ENCODE results near the gene SENP5.

DNA sequence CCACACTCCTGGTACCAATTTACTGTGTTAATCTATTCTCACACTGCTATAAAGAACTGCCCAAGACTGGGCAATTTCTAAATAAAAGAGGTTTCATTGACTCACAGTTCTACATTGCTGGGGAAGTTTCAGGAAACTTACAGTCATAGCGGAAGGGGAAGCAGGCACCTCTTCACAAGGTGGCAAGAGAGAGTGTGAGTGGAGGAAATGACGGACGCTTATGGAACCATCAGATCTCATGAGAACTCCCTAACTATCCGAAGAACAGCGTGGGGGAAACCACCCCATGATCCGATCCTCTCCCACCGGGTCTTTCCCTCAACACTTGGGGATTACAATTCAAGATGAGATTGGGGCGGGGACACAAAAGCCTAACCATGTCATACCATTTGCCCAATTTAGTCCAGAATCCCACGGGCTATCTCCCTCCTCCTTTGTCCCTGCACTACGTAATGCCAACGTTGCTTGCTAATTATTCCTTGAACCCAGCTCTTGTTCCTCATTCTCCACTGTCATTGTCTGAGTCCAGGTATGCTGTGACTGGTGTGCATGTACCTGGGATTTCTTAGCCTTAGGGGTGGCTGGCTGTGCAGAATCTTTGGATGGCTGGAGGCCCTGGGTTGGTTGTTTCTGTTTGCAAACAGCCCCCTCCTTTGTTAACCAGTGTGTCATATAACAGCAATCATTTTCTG lies 97.5 kb downstream of the SENP5 start:
- TF ChIP-seq POLR2A (IDR thresholded peaks at IDR 0.05; ENCODE audit: borderline replicate concordance, extremely low read depth, insufficient read depth, insufficient read length) (no peak), POLR2AphosphoS5 (IDR thresholded peaks at IDR 0.05; ENCODE audit: low read depth, low read length) (no peak), EZH2 (IDR thresholded peaks at IDR 0.05) (no peak), ZNF274 (IDR thresholded peaks at IDR 0.05; ENCODE audit: low read depth, low read length) (no peak), ZFX (IDR thresholded peaks at IDR 0.05) (no peak), JUND (IDR thresholded peaks at IDR 0.05) (no peak), ATF3 (IDR thresholded peaks at IDR 0.05) (no peak), CBX3 (IDR thresholded peaks at IDR 0.05; ENCODE audit: low read depth) (no peak), TCF7L2 (IDR thresholded peaks at IDR 0.05; ENCODE audit: borderline replicate concordance, extremely low read depth, insufficient read depth, insufficient read length) (no peak), EZH2phosphoT487 (IDR thresholded peaks at IDR 0.05; ENCODE audit: borderline replicate concordance) (no peak)
- TF ChIP-seq, protein P1, sequence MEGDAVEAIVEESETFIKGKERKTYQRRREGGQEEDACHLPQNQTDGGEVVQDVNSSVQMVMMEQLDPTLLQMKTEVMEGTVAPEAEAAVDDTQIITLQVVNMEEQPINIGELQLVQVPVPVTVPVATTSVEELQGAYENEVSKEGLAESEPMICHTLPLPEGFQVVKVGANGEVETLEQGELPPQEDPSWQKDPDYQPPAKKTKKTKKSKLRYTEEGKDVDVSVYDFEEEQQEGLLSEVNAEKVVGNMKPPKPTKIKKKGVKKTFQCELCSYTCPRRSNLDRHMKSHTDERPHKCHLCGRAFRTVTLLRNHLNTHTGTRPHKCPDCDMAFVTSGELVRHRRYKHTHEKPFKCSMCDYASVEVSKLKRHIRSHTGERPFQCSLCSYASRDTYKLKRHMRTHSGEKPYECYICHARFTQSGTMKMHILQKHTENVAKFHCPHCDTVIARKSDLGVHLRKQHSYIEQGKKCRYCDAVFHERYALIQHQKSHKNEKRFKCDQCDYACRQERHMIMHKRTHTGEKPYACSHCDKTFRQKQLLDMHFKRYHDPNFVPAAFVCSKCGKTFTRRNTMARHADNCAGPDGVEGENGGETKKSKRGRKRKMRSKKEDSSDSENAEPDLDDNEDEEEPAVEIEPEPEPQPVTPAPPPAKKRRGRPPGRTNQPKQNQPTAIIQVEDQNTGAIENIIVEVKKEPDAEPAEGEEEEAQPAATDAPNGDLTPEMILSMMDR (IDR thresholded peaks at IDR 0.05 in 2 of 3, conservative IDR thresholded peaks at IDR 0.05 in 1 of 3; ENCODE audit: borderline replicate concordance in 1 of 3, insufficient read depth in 1 of 3, low read depth in 2 of 3, low read length in 2 of 3) = no peak
- TF ChIP-seq, protein P2, sequence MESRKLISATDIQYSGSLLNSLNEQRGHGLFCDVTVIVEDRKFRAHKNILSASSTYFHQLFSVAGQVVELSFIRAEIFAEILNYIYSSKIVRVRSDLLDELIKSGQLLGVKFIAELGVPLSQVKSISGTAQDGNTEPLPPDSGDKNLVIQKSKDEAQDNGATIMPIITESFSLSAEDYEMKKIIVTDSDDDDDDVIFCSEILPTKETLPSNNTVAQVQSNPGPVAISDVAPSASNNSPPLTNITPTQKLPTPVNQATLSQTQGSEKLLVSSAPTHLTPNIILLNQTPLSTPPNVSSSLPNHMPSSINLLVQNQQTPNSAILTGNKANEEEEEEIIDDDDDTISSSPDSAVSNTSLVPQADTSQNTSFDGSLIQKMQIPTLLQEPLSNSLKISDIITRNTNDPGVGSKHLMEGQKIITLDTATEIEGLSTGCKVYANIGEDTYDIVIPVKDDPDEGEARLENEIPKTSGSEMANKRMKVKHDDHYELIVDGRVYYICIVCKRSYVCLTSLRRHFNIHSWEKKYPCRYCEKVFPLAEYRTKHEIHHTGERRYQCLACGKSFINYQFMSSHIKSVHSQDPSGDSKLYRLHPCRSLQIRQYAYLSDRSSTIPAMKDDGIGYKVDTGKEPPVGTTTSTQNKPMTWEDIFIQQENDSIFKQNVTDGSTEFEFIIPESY (IDR thresholded peaks at IDR 0.05; ENCODE audit: extremely low read depth, insufficient replicate concordance, low read length) = no peak
- TF ChIP-seq, protein P3, sequence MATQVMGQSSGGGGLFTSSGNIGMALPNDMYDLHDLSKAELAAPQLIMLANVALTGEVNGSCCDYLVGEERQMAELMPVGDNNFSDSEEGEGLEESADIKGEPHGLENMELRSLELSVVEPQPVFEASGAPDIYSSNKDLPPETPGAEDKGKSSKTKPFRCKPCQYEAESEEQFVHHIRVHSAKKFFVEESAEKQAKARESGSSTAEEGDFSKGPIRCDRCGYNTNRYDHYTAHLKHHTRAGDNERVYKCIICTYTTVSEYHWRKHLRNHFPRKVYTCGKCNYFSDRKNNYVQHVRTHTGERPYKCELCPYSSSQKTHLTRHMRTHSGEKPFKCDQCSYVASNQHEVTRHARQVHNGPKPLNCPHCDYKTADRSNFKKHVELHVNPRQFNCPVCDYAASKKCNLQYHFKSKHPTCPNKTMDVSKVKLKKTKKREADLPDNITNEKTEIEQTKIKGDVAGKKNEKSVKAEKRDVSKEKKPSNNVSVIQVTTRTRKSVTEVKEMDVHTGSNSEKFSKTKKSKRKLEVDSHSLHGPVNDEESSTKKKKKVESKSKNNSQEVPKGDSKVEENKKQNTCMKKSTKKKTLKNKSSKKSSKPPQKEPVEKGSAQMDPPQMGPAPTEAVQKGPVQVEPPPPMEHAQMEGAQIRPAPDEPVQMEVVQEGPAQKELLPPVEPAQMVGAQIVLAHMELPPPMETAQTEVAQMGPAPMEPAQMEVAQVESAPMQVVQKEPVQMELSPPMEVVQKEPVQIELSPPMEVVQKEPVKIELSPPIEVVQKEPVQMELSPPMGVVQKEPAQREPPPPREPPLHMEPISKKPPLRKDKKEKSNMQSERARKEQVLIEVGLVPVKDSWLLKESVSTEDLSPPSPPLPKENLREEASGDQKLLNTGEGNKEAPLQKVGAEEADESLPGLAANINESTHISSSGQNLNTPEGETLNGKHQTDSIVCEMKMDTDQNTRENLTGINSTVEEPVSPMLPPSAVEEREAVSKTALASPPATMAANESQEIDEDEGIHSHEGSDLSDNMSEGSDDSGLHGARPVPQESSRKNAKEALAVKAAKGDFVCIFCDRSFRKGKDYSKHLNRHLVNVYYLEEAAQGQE (IDR thresholded peaks at IDR 0.05; ENCODE audit: low read depth) = no peak

All from HCT116 (cell line).